SK-N-SH treated with all-trans-retinoic acid at 6 μM for 48 hours (cell line): ENCODE results near the gene FABP2.

Experiments used
- CSDC2 ChIP-seq: fragments of 250-450 bp; sonication (Bioruptor Pico); IDR thresholded peaks from 2 replicates; pipeline ENCODE4 v1.5.0; 2020; ENCODE audit warnings: mild to moderate bottlenecking, moderate library complexity
- ESRRG ChIP-seq: fragments of 250-450 bp; sonication (Bioruptor Pico); IDR thresholded peaks from 2 replicates; pipeline ENCODE4 v1.6.1; 2021; ENCODE audit warnings: mild to moderate bottlenecking
- GLIS3 ChIP-seq: fragments of 250-450 bp; sonication (Bioruptor Pico); IDR thresholded peaks from 2 replicates; pipeline ENCODE4 v1.5.0; 2020; ENCODE audit warnings: mild to moderate bottlenecking, moderate library complexity
- ISL1 ChIP-seq: fragments of 250-450 bp; sonication (Bioruptor Pico); IDR thresholded peaks from 2 replicates; pipeline ENCODE4 v2.1.2; 2022; ENCODE audit warnings: mild to moderate bottlenecking, moderate library complexity
- OSR1 ChIP-seq: fragments of 250-450 bp; sonication (Bioruptor Pico); IDR thresholded peaks from 2 replicates; pipeline ENCODE4 v1.8.0; 2022; ENCODE audit warnings: moderate library complexity, mild to moderate bottlenecking, inconsistent platforms
- PPARA ChIP-seq: fragments of 250-450 bp; sonication (Bioruptor Pico); IDR thresholded peaks from 2 replicates; pipeline ENCODE4 v1.5.0; 2020; ENCODE audit warnings: mild to moderate bottlenecking, borderline replicate concordance
- RARB ChIP-seq: fragments of 250-450 bp; sonication (Bioruptor Pico); IDR thresholded peaks from 2 replicates; pipeline ENCODE4 v1.8.0; 2021; ENCODE audit warnings: mild to moderate bottlenecking, moderate library complexity
- ZFP3 ChIP-seq: fragments of 250-450 bp; sonication (Bioruptor Pico); IDR thresholded peaks from 2 replicates; pipeline ENCODE4 v1.5.0; 2020; ENCODE audit warnings: mild to moderate bottlenecking, moderate library complexity
- ZNF565 ChIP-seq: fragments of 450-650 bp; formaldehyde crosslinking; conservative IDR thresholded peaks from 2 replicates; pipeline ENCODE4 v1.5.0; 2020; ENCODE audit warnings: low read depth, mild to moderate bottlenecking, moderate library complexity
- ZNF8 ChIP-seq: fragments of 450-650 bp; formaldehyde crosslinking; IDR thresholded peaks from 2 replicates; pipeline ENCODE4 v1.5.0; 2020; ENCODE audit warnings: mild to moderate bottlenecking, moderate library complexity
- TF ChIP-seq, protein P1 (sequence below): fragments of 250-450 bp; sonication (Bioruptor Pico); IDR thresholded peaks from 2 replicates; pipeline ENCODE4 v1.8.0; 2020; ENCODE audit warnings: mild to moderate bottlenecking, moderate library complexity, borderline replicate concordance
- TF ChIP-seq, protein P2 (sequence below): fragments of 250-450 bp; sonication (Bioruptor Pico); IDR thresholded peaks from 2 replicates; pipeline ENCODE4 v1.5.0; 2020; ENCODE audit warnings: mild to moderate bottlenecking, moderate library complexity
- TF ChIP-seq, protein P3 (sequence below): fragments of 250-450 bp; sonication (Bioruptor Pico); IDR thresholded peaks from 2 replicates; pipeline ENCODE4 v1.8.0; 2021; ENCODE audit warnings: low read depth, mild to moderate bottlenecking, moderate library complexity, borderline replicate concordance

DNA sequence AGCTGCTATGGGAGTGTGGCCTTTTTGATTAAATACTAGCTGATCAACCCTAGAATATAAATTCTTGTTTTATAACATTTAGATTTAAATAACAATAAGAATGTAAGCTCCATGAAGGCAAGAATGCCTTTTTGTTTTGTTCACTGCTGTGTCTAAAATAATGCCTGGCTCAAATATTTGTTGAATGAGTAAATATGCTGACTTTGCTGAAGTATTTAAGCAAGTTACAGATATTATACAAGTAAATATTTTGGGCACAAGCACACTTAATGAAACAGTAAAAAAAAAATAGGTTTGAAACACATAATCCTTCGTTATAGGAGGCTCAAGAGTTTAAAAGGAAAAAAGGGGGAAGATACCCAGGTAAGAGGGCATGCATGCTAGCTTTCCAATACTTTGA is 24.1 kb downstream of the FABP2 start:
- TF ChIP-seq RARB, result no peak
- TF ChIP-seq, protein P1, sequence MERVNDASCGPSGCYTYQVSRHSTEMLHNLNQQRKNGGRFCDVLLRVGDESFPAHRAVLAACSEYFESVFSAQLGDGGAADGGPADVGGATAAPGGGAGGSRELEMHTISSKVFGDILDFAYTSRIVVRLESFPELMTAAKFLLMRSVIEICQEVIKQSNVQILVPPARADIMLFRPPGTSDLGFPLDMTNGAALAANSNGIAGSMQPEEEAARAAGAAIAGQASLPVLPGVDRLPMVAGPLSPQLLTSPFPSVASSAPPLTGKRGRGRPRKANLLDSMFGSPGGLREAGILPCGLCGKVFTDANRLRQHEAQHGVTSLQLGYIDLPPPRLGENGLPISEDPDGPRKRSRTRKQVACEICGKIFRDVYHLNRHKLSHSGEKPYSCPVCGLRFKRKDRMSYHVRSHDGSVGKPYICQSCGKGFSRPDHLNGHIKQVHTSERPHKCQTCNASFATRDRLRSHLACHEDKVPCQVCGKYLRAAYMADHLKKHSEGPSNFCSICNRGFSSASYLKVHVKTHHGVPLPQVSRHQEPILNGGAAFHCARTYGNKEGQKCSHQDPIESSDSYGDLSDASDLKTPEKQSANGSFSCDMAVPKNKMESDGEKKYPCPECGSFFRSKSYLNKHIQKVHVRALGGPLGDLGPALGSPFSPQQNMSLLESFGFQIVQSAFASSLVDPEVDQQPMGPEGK (CRISPR knock-in tag), result no peak
- no peak for TF ChIP-seq OSR1
- TF ChIP-seq GLIS3 (CRISPR knock-in tag), result no peak
- TF ChIP-seq ZNF8, result no peak
- TF ChIP-seq, protein P2, sequence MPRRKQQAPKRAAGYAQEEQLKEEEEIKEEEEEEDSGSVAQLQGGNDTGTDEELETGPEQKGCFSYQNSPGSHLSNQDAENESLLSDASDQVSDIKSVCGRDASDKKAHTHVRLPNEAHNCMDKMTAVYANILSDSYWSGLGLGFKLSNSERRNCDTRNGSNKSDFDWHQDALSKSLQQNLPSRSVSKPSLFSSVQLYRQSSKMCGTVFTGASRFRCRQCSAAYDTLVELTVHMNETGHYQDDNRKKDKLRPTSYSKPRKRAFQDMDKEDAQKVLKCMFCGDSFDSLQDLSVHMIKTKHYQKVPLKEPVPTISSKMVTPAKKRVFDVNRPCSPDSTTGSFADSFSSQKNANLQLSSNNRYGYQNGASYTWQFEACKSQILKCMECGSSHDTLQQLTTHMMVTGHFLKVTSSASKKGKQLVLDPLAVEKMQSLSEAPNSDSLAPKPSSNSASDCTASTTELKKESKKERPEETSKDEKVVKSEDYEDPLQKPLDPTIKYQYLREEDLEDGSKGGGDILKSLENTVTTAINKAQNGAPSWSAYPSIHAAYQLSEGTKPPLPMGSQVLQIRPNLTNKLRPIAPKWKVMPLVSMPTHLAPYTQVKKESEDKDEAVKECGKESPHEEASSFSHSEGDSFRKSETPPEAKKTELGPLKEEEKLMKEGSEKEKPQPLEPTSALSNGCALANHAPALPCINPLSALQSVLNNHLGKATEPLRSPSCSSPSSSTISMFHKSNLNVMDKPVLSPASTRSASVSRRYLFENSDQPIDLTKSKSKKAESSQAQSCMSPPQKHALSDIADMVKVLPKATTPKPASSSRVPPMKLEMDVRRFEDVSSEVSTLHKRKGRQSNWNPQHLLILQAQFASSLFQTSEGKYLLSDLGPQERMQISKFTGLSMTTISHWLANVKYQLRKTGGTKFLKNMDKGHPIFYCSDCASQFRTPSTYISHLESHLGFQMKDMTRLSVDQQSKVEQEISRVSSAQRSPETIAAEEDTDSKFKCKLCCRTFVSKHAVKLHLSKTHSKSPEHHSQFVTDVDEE, result no peak
- TF ChIP-seq, protein P3, sequence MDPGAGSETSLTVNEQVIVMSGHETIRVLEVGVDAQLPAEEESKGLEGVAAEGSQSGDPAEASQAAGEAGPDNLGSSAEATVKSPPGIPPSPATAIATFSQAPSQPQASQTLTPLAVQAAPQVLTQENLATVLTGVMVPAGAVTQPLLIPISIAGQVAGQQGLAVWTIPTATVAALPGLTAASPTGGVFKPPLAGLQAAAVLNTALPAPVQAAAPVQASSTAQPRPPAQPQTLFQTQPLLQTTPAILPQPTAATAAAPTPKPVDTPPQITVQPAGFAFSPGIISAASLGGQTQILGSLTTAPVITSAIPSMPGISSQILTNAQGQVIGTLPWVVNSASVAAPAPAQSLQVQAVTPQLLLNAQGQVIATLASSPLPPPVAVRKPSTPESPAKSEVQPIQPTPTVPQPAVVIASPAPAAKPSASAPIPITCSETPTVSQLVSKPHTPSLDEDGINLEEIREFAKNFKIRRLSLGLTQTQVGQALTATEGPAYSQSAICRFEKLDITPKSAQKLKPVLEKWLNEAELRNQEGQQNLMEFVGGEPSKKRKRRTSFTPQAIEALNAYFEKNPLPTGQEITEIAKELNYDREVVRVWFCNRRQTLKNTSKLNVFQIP, result no peak
- no peak for TF ChIP-seq ESRRG (CRISPR knock-in tag)
- no peak for TF ChIP-seq PPARA
- no peak for TF ChIP-seq ZNF565 (CRISPR knock-in tag)
- TF ChIP-seq ZFP3 (CRISPR knock-in tag), result no peak
- TF ChIP-seq ISL1 (CRISPR knock-in tag), result no peak
- no peak for TF ChIP-seq CSDC2 (CRISPR knock-in tag)
